Thoracic aorta (tissue), 2 donors: ENCODE data around the gene LRRC53. TPM values are rescaled to one million over a fixed set of nuclear protein-coding genes. Genes with fewer than 3 reads are reported as not detected.

Experiments used
- ATAC-seq: fragments of 150-250 bp; one replicate; pipeline ENCODE4 v1.8.0; 2017; ENCODE audit warnings: low read depth; ENCODE audit not compliant: insufficient number of reproducible peaks, low FRiP score
- DNase-seq: peaks from one replicate; pipeline ENCODE4 v3.0.0-alpha.2; 2020; ENCODE audit warnings: low spot score
- H3K27ac ChIP-seq, 2 donors: fragments of 200-600 bp; sonication (generic); 1 replicate in 1 of 2; 2 replicates in 1 of 2; pipeline ENCODE4 v1.5.1; 2016; ENCODE audit warnings: mild to moderate bottlenecking in 2 of 2, moderate library complexity in 2 of 2
- H3K27me3 ChIP-seq: fragments of 200-600 bp; sonication (generic); replicated peaks from 2 replicates; pipeline ENCODE4 v1.6.0; 2016; ENCODE audit warnings: mild to moderate bottlenecking; ENCODE audit not compliant: insufficient read depth
- H3K36me3 ChIP-seq: fragments of 200-600 bp; sonication (generic); one replicate; pipeline ENCODE4 v1.5.1; 2016
- H3K4me1 ChIP-seq, 2 donors: fragments of 200-600 bp; sonication (generic); 1 replicate in 1 of 2; 2 replicates in 1 of 2; pipeline versions ENCODE4 v1.5.1 to v1.6.0; 2016; ENCODE audit warnings: low read depth in 2 of 2, mild to moderate bottlenecking in 1 of 2; ENCODE audit not compliant: control insufficient read depth in 1 of 2
- H3K4me3 ChIP-seq: fragments of 200-600 bp; sonication (generic); 2 replicates; pipeline ENCODE4 v1.5.1; 2016; ENCODE audit warnings: mild to moderate bottlenecking
- H3K9me3 ChIP-seq: fragments of 200-600 bp; sonication (generic); 2 replicates; pipeline ENCODE4 v1.5.1; 2016
- CTCF ChIP-seq: fragments of 200-600 bp; sonication (generic); IDR thresholded peaks from one replicate; pipeline ENCODE4 v1.5.1; 2019; ENCODE audit warnings: antibody characterized with exemption
- total RNA-seq, 2 donors: library from RNA; depleted of rRNA; stranded (reverse); fragments of >200 nt; gene quantifications; one replicate each; pipeline versions ENCODE4 v1.1.0 to v1.2.3, GENCODE V29; 2016

The LRRC53 gene
- total RNA-seq, 2 donors from 2014 or later: not detected

GRCh38 chr1:74423471-74423870, 88.9 kb downstream of the LRRC53 start:
- Histone ChIP-seq H3K4me1 (no peaks in the 10 kb centered on the region), H3K27ac (no peak overlapping the region), H3K4me3 (no peak overlapping the region), H3K36me3 (no peaks in the 10 kb centered on the region), H3K9me3 (no peaks in the 10 kb centered on the region), H3K27me3 (no peaks in the 10 kb centered on the region)
- ATAC-seq (no peak), DNase-seq (no peak)
- TF ChIP-seq CTCF: no peak

- no peak for TF ChIP-seq CTCF
- no peak for DNase-seq
- Histone ChIP-seq H3K4me3 (no peak overlapping the region), H3K27ac (no peak overlapping the region), H3K36me3 (no peaks in the 10 kb centered on the region), H3K4me1 (no peaks in the 10 kb centered on the region), H3K9me3 (no peaks in the 10 kb centered on the region), H3K27me3 (no peaks in the 10 kb centered on the region)
- ATAC-seq: no peak
Observed at GRCh38 chr1:74422421-74423292, 89.8 kb downstream of the LRRC53 start.

- Histone ChIP-seq H3K4me3 (no peak overlapping the region), H3K36me3 (no peaks in the 10 kb centered on the region), H3K27ac (no peak overlapping the region), H3K27me3 (no peaks in the 10 kb centered on the region), H3K9me3 (no peaks in the 10 kb centered on the region), H3K4me1 (no peaks in the 10 kb centered on the region)
- DNase-seq (no peak), ATAC-seq (no peak)
- TF ChIP-seq CTCF: no peak
Observed at GRCh38 chr1:74420467-74420866, 91.9 kb downstream of the LRRC53 start.

Other genes with a start within 250 kb of the LRRC53 start
- gene ERICH3, start 161.2 kb upstream of the LRRC53 start, total RNA-seq: not detected
- gene CRYZ, start 220.4 kb upstream of the LRRC53 start, total RNA-seq: 10 to 100 TPM; 12.6 to 36.0 TPM
- gene TYW3, start 220.5 kb upstream of the LRRC53 start, total RNA-seq: 10 to 100 TPM; 13.3 to 16.4 TPM